Endometrial microvascular endothelial cells (primary cell): ENCODE results near the gene RALY. TPM values are rescaled to one million over a fixed set of nuclear protein-coding genes. Genes with fewer than 3 reads are reported as not detected.

Experiments used
- in situ Hi-C: cut with HindIII; loops from 2 replicates; pipeline ENCODE4 v1.10.0; 2017; ENCODE audit warnings: low sequenced_read_pairs, low pct_unique_long_range_greater_than_20kb; ENCODE audit errors: inconsistent ontology term
- total RNA-seq: library from RNA; depleted of rRNA; stranded (reverse); fragments of >200 nt; gene quantifications from one replicate; pipeline ENCODE4 v1.2.3, GENCODE V29; 2015; ENCODE audit errors: inconsistent ontology term

RALY gene
- total RNA-seq, 1 donor from 2014 or later: 145 TPM

- in situ Hi-C loops: no loop called here
Observed at GRCh38 chr20:34066476-34067090, 72.9 kb downstream of the RALY start.

GRCh38 chr20:34068001-34068400, 74.3 kb downstream of the RALY start:
- in situ Hi-C loops: no loop called here

- in situ Hi-C loops: no loop called here
Observed at GRCh38 chr20:34069341-34070078, 75.8 kb downstream of the RALY start.

- in situ Hi-C loops: no loop called here
Observed at GRCh38 chr20:34070079-34070439, 76.3 kb downstream of the RALY start.

GRCh38 chr20:34070859-34071258, 77.1 kb downstream of the RALY start:
- in situ Hi-C loops: no loop called here

- in situ Hi-C loops: no loop called here
Observed at GRCh38 chr20:34072076-34072475, 78.4 kb downstream of the RALY start.

GRCh38 chr20:34072778-34073177, 79.1 kb downstream of the RALY start:
- in situ Hi-C loops: no loop called here

GRCh38 chr20:34074101-34074760, 80.5 kb downstream of the RALY start:
- in situ Hi-C loops: no loop called here

GRCh38 chr20:34075647-34076046, 81.9 kb downstream of the RALY start:
- in situ Hi-C loops: no loop called here

- in situ Hi-C loops: no loop called here
Observed at GRCh38 chr20:34076952-34077351, 83.2 kb downstream of the RALY start.

- in situ Hi-C loops: no loop called here
Observed at GRCh38 chr20:34078540-34078939, 84.8 kb downstream of the RALY start.

GRCh38 chr20:34079818-34080217, 86.1 kb downstream of the RALY start:
- in situ Hi-C loops: no loop called here

- in situ Hi-C loops: no loop called here
Observed at GRCh38 chr20:34082232-34082887, 88.6 kb downstream of the RALY start.

GRCh38 chr20:34083137-34083536, 89.4 kb downstream of the RALY start:
- in situ Hi-C loops: no loop called here

- in situ Hi-C loops: no loop called here
Observed at GRCh38 chr20:34083781-34084180, 90.1 kb downstream of the RALY start.

GRCh38 chr20:34084227-34084923, 90.7 kb downstream of the RALY start:
- in situ Hi-C loops: no loop called here

GRCh38 chr20:34085544-34086040, 91.9 kb downstream of the RALY start:
- in situ Hi-C loops: no loop called here

- in situ Hi-C loops: no loop called here
Observed at GRCh38 chr20:34088305-34089174, 94.8 kb downstream of the RALY start.
